Neural cell (in vitro differentiated cells): ENCODE results near the gene CLSTN2. TPM values are rescaled to one million over a fixed set of nuclear protein-coding genes. Genes with fewer than 3 reads are reported as not detected.

Experiments used
- H2AFZ ChIP-seq: fragments of 200-600, 300-800 bp; sonication (generic), shearing (Covaris generic); 2 replicates; pipeline ENCODE4 v1.6.0; 2014; ENCODE audit warnings: low read depth, mild to moderate bottlenecking, antibody characterized with exemption, low read length, moderate library complexity
- H3F3A ChIP-seq: fragments of 200-600 bp; shearing (Covaris generic); 2 replicates; pipeline ENCODE4 v1.6.1; 2016; ENCODE audit warnings: mild to moderate bottlenecking, moderate library complexity, mixed read lengths, antibody characterized with exemption, low read length; ENCODE audit not compliant: insufficient read depth, poor library complexity, severe bottlenecking
- H3K27ac ChIP-seq: fragments of 200-600, 300-800 bp; sonication (generic), shearing (Covaris generic); 2 replicates; pipeline ENCODE4 v1.5.1; 2014; ENCODE audit warnings: mild to moderate bottlenecking, low read length, moderate library complexity
- H3K27me3 ChIP-seq: fragments of 300-800, 200-600 bp; sonication (generic), shearing (Covaris generic); 2 replicates; pipeline ENCODE4 v1.6.0; 2014; ENCODE audit warnings: mild to moderate bottlenecking, low read depth, low read length, moderate library complexity; ENCODE audit not compliant: insufficient read depth
- H3K36me3 ChIP-seq: fragments of 300-800, 200-600 bp; sonication (generic), shearing (Covaris generic); 2 replicates; pipeline ENCODE4 v1.5.1; 2014; ENCODE audit warnings: mild to moderate bottlenecking, antibody characterized with exemption, low read length, moderate library complexity; ENCODE audit not compliant: insufficient read depth
- H3K4me2 ChIP-seq: fragments of 300-800, 200-600 bp; sonication (generic), shearing (Covaris generic); 2 replicates; pipeline ENCODE4 v1.6.0; 2014; ENCODE audit warnings: mild to moderate bottlenecking, low read length
- H3K4me3 ChIP-seq: fragments of 300-800, 200-600 bp; sonication (generic), shearing (Covaris generic); 2 replicates; pipeline ENCODE4 v1.5.1; 2014; ENCODE audit warnings: mild to moderate bottlenecking, low read length, moderate library complexity
- H3K79me2 ChIP-seq: fragments of 200-600 bp; shearing (Covaris generic); replicated peaks from 2 replicates; pipeline ENCODE4 v1.6.0; 2014; ENCODE audit warnings: mild to moderate bottlenecking, low read length, moderate library complexity; ENCODE audit not compliant: insufficient read depth
- H3K9ac ChIP-seq: fragments of 300-800, 200-600 bp; sonication (generic), shearing (Covaris generic); 2 replicates; pipeline ENCODE4 v1.6.1; 2016; ENCODE audit warnings: mild to moderate bottlenecking, low read length, mixed read lengths
- H3K9me2 ChIP-seq: fragments of 200-600 bp; shearing (Covaris generic); 2 replicates; pipeline ENCODE4 v1.6.1; 2016; ENCODE audit warnings: mild to moderate bottlenecking, low read length, mixed read lengths; ENCODE audit not compliant: insufficient read depth
- H3K9me3 ChIP-seq: fragments of 200-600, 300-800 bp; sonication (generic), shearing (Covaris generic); 2 replicates; pipeline ENCODE4 v1.6.1; 2016; ENCODE audit warnings: mild to moderate bottlenecking, mixed run types, low read length, moderate library complexity, mixed read lengths
- H4K20me1 ChIP-seq: fragments of 200-600 bp; shearing (Covaris generic); 2 replicates; pipeline ENCODE4 v1.6.1; 2016; ENCODE audit warnings: mild to moderate bottlenecking, mixed run types; ENCODE audit not compliant: insufficient read depth
- EP300 ChIP-seq: fragments of 450-650 bp; conservative IDR thresholded peaks from 2 replicates; pipeline ENCODE4 v1.6.1; 2014; ENCODE audit warnings: antibody characterized with exemption, mild to moderate bottlenecking, moderate library complexity; ENCODE audit not compliant: poor library complexity, severe bottlenecking
- EZH2 ChIP-seq: fragments of 200-600, 300-800 bp; shearing (Covaris generic), sonication (generic); IDR thresholded peaks from 2 replicates; pipeline ENCODE4 v1.6.1; 2014; ENCODE audit warnings: antibody characterized with exemption, low read length, borderline replicate concordance, mild to moderate bottlenecking; ENCODE audit not compliant: insufficient read depth, poor library complexity, severe bottlenecking
- MXI1 ChIP-seq: fragments of 450-650 bp; conservative IDR thresholded peaks from 2 replicates; pipeline ENCODE4 v1.6.1; 2014; ENCODE audit warnings: antibody characterized with exemption, mild to moderate bottlenecking; ENCODE audit not compliant: poor library complexity, severe bottlenecking
- RAD21 ChIP-seq: fragments of 450-650 bp; conservative IDR thresholded peaks from 2 replicates; pipeline ENCODE4 v1.6.1; 2014; ENCODE audit warnings: antibody characterized with exemption, mild to moderate bottlenecking, moderate library complexity
- SMC3 ChIP-seq: fragments of 450-650 bp; conservative IDR thresholded peaks from 2 replicates; pipeline ENCODE4 v1.6.1; 2014; ENCODE audit warnings: antibody characterized with exemption, mild to moderate bottlenecking, moderate library complexity; ENCODE audit not compliant: poor library complexity
- TAF1 ChIP-seq: IDR thresholded peaks from 2 replicates; pipeline ENCODE4 v1.6.1; 2012; ENCODE audit warnings: low read depth
- polyA plus RNA-seq: library from polyadenylated mRNA; depleted of rRNA; stranded (reverse); fragments of >200 nt; gene quantifications from 2 replicates; pipeline ENCODE4 v1.2.3, GENCODE V29; 2014
- TF ChIP-seq, protein P1 (sequence below): fragments of 450-650 bp; IDR thresholded peaks from 2 replicates; pipeline ENCODE4 v1.5.1; 2014; ENCODE audit warnings: antibody characterized with exemption, mild to moderate bottlenecking, moderate library complexity; ENCODE audit not compliant: poor library complexity, severe bottlenecking
- TF ChIP-seq, protein P2 (sequence below): IDR thresholded peaks from 2 replicates; pipeline ENCODE4 v1.6.1; 2012; ENCODE audit warnings: borderline replicate concordance

Gene CLSTN2
- polyA plus RNA-seq, 1 donor from 2014 or later: 10.7 TPM

DNA sequence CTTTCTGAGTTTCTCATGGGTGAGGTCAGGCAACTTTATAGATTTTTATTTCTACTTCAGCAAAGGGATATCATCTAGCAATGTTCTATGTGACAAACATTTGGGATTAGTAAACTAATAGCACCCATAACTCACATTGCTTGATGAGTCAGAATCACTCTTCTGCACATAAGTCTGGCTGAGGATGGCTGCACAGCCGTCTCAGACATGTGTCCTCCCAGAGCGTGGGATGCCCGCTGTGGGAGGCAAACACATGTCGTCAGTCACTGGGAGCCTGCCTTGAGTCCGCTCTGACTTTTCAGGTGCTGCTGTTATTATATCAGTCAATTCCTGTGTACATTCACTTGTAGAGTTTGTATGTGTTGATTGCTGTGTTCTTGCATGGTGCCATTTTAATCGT, 512.2 kb downstream of the CLSTN2 start:
- H3K27ac ChIP-seq: no peak overlapping the region
- H3K9me2 ChIP-seq: no peaks in the 10 kb centered on the region
- no peaks in the 10 kb centered on the region for H3K27me3 ChIP-seq
- H2AFZ ChIP-seq: no peak overlapping the region
- H3K79me2 ChIP-seq: no peaks in the 10 kb centered on the region
- no peaks in the 10 kb centered on the region for H3K36me3 ChIP-seq
- no peaks in the 10 kb centered on the region for H3K9me3 ChIP-seq
- no peaks in the 10 kb centered on the region for H3F3A ChIP-seq
- TF ChIP-seq TAF1 (no peak), MXI1 (no peak), EZH2 (no peak), RAD21 (no peak), SMC3 (no peak)
- TF ChIP-seq, protein P1, sequence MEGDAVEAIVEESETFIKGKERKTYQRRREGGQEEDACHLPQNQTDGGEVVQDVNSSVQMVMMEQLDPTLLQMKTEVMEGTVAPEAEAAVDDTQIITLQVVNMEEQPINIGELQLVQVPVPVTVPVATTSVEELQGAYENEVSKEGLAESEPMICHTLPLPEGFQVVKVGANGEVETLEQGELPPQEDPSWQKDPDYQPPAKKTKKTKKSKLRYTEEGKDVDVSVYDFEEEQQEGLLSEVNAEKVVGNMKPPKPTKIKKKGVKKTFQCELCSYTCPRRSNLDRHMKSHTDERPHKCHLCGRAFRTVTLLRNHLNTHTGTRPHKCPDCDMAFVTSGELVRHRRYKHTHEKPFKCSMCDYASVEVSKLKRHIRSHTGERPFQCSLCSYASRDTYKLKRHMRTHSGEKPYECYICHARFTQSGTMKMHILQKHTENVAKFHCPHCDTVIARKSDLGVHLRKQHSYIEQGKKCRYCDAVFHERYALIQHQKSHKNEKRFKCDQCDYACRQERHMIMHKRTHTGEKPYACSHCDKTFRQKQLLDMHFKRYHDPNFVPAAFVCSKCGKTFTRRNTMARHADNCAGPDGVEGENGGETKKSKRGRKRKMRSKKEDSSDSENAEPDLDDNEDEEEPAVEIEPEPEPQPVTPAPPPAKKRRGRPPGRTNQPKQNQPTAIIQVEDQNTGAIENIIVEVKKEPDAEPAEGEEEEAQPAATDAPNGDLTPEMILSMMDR: no peak
- no peak overlapping the region for H3K4me2 ChIP-seq
- H4K20me1 ChIP-seq: no peaks in the 10 kb centered on the region
- H3K4me3 ChIP-seq: no peak overlapping the region
- H3K9ac ChIP-seq: no peak overlapping the region

DNA sequence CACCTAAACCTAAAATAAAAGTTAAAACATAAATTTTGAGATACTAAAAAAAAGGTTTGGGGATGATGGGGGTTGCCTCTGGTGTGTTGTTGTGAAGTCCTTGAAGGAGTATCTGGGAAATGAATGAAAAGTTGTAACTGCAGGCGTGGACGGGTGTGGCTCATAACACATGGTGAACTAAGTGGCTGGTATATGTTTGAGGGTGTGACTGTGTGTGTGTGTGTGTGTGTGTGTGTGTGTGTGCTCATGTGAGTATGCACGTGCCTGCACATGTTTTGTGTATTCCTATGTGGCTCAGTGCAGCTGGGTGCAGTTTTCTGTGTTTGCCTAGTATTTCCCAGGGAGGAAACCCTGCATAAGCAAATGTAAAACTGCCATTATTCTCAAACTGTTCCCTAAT, 513.0 kb downstream of the CLSTN2 start:
- H3K9me2 ChIP-seq: no peaks in the 10 kb centered on the region
- no peak overlapping the region for H3K4me3 ChIP-seq
- H3K9me3 ChIP-seq: no peaks in the 10 kb centered on the region
- no peak overlapping the region for H2AFZ ChIP-seq
- no peak overlapping the region for H3K9ac ChIP-seq
- H3K27me3 ChIP-seq: no peaks in the 10 kb centered on the region
- H4K20me1 ChIP-seq: no peaks in the 10 kb centered on the region
- no peaks in the 10 kb centered on the region for H3K36me3 ChIP-seq
- TF ChIP-seq EP300: no peak
- TF ChIP-seq, protein P1: no peak
- TF ChIP-seq EZH2: no peak
- TF ChIP-seq MXI1: no peak
- TF ChIP-seq TAF1: no peak
- TF ChIP-seq RAD21: no peak
- TF ChIP-seq, protein P2, sequence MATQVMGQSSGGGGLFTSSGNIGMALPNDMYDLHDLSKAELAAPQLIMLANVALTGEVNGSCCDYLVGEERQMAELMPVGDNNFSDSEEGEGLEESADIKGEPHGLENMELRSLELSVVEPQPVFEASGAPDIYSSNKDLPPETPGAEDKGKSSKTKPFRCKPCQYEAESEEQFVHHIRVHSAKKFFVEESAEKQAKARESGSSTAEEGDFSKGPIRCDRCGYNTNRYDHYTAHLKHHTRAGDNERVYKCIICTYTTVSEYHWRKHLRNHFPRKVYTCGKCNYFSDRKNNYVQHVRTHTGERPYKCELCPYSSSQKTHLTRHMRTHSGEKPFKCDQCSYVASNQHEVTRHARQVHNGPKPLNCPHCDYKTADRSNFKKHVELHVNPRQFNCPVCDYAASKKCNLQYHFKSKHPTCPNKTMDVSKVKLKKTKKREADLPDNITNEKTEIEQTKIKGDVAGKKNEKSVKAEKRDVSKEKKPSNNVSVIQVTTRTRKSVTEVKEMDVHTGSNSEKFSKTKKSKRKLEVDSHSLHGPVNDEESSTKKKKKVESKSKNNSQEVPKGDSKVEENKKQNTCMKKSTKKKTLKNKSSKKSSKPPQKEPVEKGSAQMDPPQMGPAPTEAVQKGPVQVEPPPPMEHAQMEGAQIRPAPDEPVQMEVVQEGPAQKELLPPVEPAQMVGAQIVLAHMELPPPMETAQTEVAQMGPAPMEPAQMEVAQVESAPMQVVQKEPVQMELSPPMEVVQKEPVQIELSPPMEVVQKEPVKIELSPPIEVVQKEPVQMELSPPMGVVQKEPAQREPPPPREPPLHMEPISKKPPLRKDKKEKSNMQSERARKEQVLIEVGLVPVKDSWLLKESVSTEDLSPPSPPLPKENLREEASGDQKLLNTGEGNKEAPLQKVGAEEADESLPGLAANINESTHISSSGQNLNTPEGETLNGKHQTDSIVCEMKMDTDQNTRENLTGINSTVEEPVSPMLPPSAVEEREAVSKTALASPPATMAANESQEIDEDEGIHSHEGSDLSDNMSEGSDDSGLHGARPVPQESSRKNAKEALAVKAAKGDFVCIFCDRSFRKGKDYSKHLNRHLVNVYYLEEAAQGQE: no peak
- no peaks in the 10 kb centered on the region for H3K79me2 ChIP-seq
- H3K27ac ChIP-seq: no peak overlapping the region
- H3K4me2 ChIP-seq: no peak overlapping the region
- no peaks in the 10 kb centered on the region for H3F3A ChIP-seq
